Adrenal gland (tissue), 5 donors: Measurements from ENCODE around the gene B3GALT2.

Source experiments
- CTCF ChIP-seq, 6 experiments: fragments of 450-650 bp in 4 of 6; fragments of 200-600 bp in 2 of 6; sonication (generic) in 1 of 6; IDR thresholded peaks; 1 replicate in 5 of 6; 2 replicates in 1 of 6; pipeline versions ENCODE4 v1.5.1 to v1.8.0; 2016 to 2021; ENCODE audit warnings: antibody characterized with exemption in 6 of 6, mild to moderate bottlenecking in 2 of 6, moderate library complexity in 1 of 6
- POLR2A ChIP-seq, 2 donors: fragments of 450-650 bp; IDR thresholded peaks; one replicate each; pipeline ENCODE4 v1.6.1; 2017; ENCODE audit warnings: antibody characterized with exemption in 2 of 2, mild to moderate bottlenecking in 2 of 2, moderate library complexity in 1 of 2
- donor health status: DM: no; HTN: no; CAD: no.

- TF ChIP-seq POLR2A (IDR thresholded peaks at IDR 0.05) (no peak), CTCF (IDR thresholded peaks at IDR 0.05) (no peak)
These were observed 29.6 kb downstream of the B3GALT2 start for GRCh38 chr1:193156822-193157142.
